HTERT RPE-1 (cell line): Measurements from ENCODE around the gene DCAF6.

ENCODE experiments used
- in situ Hi-C: fragments of 300-500 bp; cut with MboI; formaldehyde crosslinking; loops from 4 replicates; pipeline ENCODE4 v1.14.3; 2020; ENCODE audit warnings: low sequenced_read_pairs

DCAF6 gene

GRCh38 chr1:168099337-168099801, 162.9 kb downstream of the DCAF6 start:
- in situ Hi-C loops, result no loop called here

- in situ Hi-C loops, result no loop called here
Measured at GRCh38 chr1:168100315-168101002, 164.0 kb downstream of the DCAF6 start.

GRCh38 chr1:168101336-168101735, 164.9 kb downstream of the DCAF6 start:
- in situ Hi-C loops, result no loop called here

GRCh38 chr1:168102487-168102886, 166.0 kb downstream of the DCAF6 start:
- in situ Hi-C loops, result no loop called here

GRCh38 chr1:168104535-168104934, 168.1 kb downstream of the DCAF6 start:
- in situ Hi-C loops, result no loop called here

- in situ Hi-C loops, result no loop called here
Measured at GRCh38 chr1:168105846-168106245, 169.4 kb downstream of the DCAF6 start.

- in situ Hi-C loops, result no loop called here
Measured at GRCh38 chr1:168106274-168106673, 169.8 kb downstream of the DCAF6 start.

- in situ Hi-C loops, result no loop called here
Measured at GRCh38 chr1:168110896-168111545, 174.5 kb downstream of the DCAF6 start.

- in situ Hi-C loops, result no loop called here
Measured at GRCh38 chr1:168112673-168113305, 176.3 kb downstream of the DCAF6 start.

GRCh38 chr1:168114845-168115244, 178.4 kb downstream of the DCAF6 start:
- in situ Hi-C loops, result no loop called here

GRCh38 chr1:168116327-168116799, 179.9 kb downstream of the DCAF6 start:
- in situ Hi-C loops, result no loop called here

GRCh38 chr1:168119750-168120149, 183.3 kb downstream of the DCAF6 start:
- in situ Hi-C loops, result no loop called here

- in situ Hi-C loops, result no loop called here
Measured at GRCh38 chr1:168121401-168122011, 185.0 kb downstream of the DCAF6 start.

GRCh38 chr1:168125051-168125450, 188.6 kb downstream of the DCAF6 start:
- in situ Hi-C loops, result no loop called here
